ENCODE results near the gene ALKBH3. TPM values are rescaled to one million over a fixed set of nuclear protein-coding genes. Genes with fewer than 3 reads are reported as not detected.

ALKBH3 gene
- total RNA-seq (ENCODE audit: unreplicated experiment), result 27.3 TPM
- long read RNA-seq, transcript ALKBH3-201 (10 exons, 1,474 nt), result major isoform, 16 of 20 reads
- long read RNA-seq, partial matches to known transcripts, result 0 of 20 reads
- long read RNA-seq, other reads (novel, unspliced or antisense), result 4 of 20 reads

DNA sequence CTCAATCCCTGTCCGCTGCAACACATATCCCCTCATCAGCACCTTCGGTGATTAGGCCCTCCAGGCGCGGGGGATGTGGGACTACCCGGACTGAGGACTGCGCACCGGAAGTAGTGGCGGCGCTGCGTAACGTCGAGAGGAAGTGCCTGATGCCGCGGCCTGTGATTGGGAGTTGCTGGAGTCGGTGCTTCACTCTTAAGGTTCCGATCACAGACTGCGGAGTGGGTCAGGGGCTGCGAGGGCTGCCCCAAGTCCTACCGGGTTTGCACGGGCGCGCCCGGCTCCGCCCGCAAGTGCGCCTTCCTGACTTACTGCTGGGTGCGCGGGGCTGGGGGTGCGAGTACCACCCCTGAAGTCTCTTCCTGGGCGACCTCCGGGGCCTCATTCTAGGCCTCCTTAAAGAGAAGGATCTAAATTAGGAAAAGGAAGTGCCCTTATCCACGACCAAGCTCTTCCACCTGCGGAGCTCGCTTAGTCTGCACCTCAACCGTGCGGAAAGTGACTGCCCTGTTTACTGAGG is at the start of gene ALKBH3:
Gene ALKBH3 (plus strand): TSS at position 192 of the 520 bp plus-strand sequence. CDS start 1,822 bp downstream, outside the sequence.
- Mint-ChIP-seq H3K27ac (ENCODE audit: unreplicated experiment) (peak within 1 kb of the TSS; percentile 12), H3K9me3 (ENCODE audit: unreplicated experiment) (no peaks in the 10 kb centered on the region), H3K4me1 (ENCODE audit: unreplicated experiment) (peaks cover 28% of the 10 kb centered on the region), H3K4me3 (ENCODE audit: unreplicated experiment) (peak within 1 kb of the TSS; percentile 94), H3K36me3 (ENCODE audit: low read depth, unreplicated experiment) (peaks cover 11% of the 10 kb centered on the region), H3K27me3 (ENCODE audit: unreplicated experiment) (peaks cover 5% of the 10 kb centered on the region)
- TF ChIP-seq, protein P1, sequence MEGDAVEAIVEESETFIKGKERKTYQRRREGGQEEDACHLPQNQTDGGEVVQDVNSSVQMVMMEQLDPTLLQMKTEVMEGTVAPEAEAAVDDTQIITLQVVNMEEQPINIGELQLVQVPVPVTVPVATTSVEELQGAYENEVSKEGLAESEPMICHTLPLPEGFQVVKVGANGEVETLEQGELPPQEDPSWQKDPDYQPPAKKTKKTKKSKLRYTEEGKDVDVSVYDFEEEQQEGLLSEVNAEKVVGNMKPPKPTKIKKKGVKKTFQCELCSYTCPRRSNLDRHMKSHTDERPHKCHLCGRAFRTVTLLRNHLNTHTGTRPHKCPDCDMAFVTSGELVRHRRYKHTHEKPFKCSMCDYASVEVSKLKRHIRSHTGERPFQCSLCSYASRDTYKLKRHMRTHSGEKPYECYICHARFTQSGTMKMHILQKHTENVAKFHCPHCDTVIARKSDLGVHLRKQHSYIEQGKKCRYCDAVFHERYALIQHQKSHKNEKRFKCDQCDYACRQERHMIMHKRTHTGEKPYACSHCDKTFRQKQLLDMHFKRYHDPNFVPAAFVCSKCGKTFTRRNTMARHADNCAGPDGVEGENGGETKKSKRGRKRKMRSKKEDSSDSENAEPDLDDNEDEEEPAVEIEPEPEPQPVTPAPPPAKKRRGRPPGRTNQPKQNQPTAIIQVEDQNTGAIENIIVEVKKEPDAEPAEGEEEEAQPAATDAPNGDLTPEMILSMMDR (IDR thresholded peaks at IDR 0.05; ENCODE audit: unreplicated experiment), result no peak
- DNase-seq (ENCODE audit: low spot score), result peak; percentile 88

DNA sequence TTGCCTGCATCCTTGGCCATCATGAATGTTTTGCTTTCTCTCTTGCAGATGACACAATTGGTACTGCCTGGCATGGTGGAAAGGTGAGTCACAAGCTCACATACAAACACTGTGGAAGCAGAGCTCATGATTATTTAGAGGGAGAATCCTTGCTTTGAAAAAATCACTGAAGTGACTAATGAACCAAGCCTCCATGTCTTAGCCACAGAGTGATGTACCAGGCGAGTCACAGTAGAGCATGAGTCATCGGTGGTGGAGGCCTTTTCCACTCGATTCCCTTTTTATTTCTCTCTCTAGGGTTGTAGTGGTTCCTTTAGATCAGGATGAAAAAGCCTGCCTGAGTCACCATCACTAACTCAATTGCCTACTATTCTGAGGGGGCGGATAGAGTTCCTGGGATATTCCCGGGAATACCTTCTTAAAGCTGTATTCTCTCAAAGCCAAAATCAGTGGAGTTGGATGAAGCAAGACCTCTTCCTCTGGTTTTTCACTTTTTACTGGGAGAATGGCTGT is 49.6 kb upstream of the ALKBH3 start:
- Mint-ChIP-seq H3K36me3 (ENCODE audit: low read depth, unreplicated experiment) (peaks cover 4% of the 10 kb centered on the region), H3K4me3 (ENCODE audit: unreplicated experiment) (no peak overlapping the region), H3K9me3 (ENCODE audit: unreplicated experiment) (no peaks in the 10 kb centered on the region), H3K4me1 (ENCODE audit: unreplicated experiment) (peaks cover 4% of the 10 kb centered on the region), H3K27ac (ENCODE audit: unreplicated experiment) (no peak overlapping the region), H3K27me3 (ENCODE audit: unreplicated experiment) (no peaks in the 10 kb centered on the region)
- no peak for DNase-seq (ENCODE audit: low spot score)
- TF ChIP-seq, protein P1 (IDR thresholded peaks at IDR 0.05; ENCODE audit: unreplicated experiment), result no peak

DNA sequence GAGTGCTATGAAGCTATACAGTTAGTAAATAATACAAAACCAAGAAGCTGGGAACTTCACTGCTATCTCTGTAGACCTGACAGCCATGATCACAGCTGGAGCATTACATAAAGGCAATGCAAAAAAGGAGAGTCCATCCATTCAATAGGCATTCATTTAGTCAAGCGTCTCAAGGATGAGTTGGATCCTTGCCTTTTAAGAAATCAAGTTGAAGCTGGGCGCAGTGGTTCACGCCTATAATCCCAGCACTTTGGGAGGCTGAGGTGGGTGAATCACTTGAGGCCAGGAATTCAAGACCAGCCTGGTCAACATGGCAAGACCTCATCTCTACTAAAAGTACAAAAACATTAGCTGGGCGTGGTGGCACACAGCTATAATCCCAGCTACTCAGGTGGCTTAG is 48.1 kb upstream of the ALKBH3 start:
- Mint-ChIP-seq H3K4me3 (ENCODE audit: unreplicated experiment) (no peak overlapping the region), H3K4me1 (ENCODE audit: unreplicated experiment) (peaks cover 4% of the 10 kb centered on the region), H3K9me3 (ENCODE audit: unreplicated experiment) (no peaks in the 10 kb centered on the region), H3K36me3 (ENCODE audit: low read depth, unreplicated experiment) (peaks cover 4% of the 10 kb centered on the region), H3K27me3 (ENCODE audit: unreplicated experiment) (no peaks in the 10 kb centered on the region), H3K27ac (ENCODE audit: unreplicated experiment) (no peak overlapping the region)
- no peak for DNase-seq (ENCODE audit: low spot score)
- TF ChIP-seq, protein P1 (IDR thresholded peaks at IDR 0.05; ENCODE audit: unreplicated experiment), result no peak

DNA sequence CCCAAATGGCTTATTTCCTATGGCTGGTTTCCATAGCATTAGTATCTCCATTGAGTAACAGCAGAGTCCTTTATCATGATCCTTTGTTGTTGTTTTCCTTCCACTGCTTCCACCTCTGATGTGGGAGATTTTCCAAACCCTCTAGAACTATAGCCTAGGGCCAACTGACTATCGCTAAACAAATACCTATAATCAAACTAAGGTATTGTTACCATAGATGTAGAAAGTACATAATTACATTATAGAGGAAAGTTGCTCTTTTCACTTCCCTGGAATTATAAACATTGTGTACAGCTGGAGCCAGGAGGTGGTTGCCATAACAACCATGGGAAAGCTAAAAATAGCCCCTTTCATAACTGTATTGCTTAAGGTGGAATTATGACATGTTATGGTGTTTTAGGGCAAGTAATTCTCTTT is 47.0 kb upstream of the ALKBH3 start:
- TF ChIP-seq, protein P1 (IDR thresholded peaks at IDR 0.05; ENCODE audit: unreplicated experiment), result no peak
- peaks cover 4% of the 10 kb centered on the region for H3K4me1 Mint-ChIP-seq (ENCODE audit: unreplicated experiment)
- no peak for DNase-seq (ENCODE audit: low spot score)
- no peaks in the 10 kb centered on the region for H3K9me3 Mint-ChIP-seq (ENCODE audit: unreplicated experiment)
- H3K27ac Mint-ChIP-seq (ENCODE audit: unreplicated experiment), result peak overlapping the region; percentile 98
- peaks cover 4% of the 10 kb centered on the region for H3K36me3 Mint-ChIP-seq (ENCODE audit: low read depth, unreplicated experiment)
- no peak overlapping the region for H3K4me3 Mint-ChIP-seq (ENCODE audit: unreplicated experiment)
- H3K27me3 Mint-ChIP-seq (ENCODE audit: unreplicated experiment), result no peaks in the 10 kb centered on the region

DNA sequence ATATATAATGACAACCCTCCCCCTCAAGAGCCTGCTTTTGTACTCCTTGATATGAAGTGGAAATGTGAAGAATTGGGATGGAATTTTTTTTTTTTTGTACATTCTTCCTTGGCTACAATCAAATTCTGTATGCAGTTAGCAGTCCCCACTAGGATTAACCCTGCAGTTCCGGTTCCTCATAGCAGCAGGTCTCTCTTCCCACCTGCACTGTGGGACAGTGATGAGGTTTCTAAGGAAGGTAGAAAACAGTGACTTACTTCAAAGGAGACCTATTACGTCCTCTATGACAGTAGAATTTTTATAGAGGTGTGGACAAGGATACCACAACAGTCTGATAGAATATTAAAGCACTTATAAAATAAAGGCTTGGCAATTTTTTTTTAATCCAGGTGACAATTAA is 46.3 kb upstream of the ALKBH3 start:
- peak overlapping the region; percentile 98 for H3K27ac Mint-ChIP-seq (ENCODE audit: unreplicated experiment)

More for the DNA sequence above, 46.3 kb upstream of the ALKBH3 start:
- Mint-ChIP-seq H3K27me3 (ENCODE audit: unreplicated experiment) (no peaks in the 10 kb centered on the region), H3K4me1 (ENCODE audit: unreplicated experiment) (peaks cover 4% of the 10 kb centered on the region), H3K36me3 (ENCODE audit: low read depth, unreplicated experiment) (peaks cover 4% of the 10 kb centered on the region), H3K4me3 (ENCODE audit: unreplicated experiment) (no peak overlapping the region), H3K9me3 (ENCODE audit: unreplicated experiment) (no peaks in the 10 kb centered on the region)
- TF ChIP-seq, protein P1 (IDR thresholded peaks at IDR 0.05; ENCODE audit: unreplicated experiment), result no peak
- no peak for DNase-seq (ENCODE audit: low spot score)
